SU-DHL-6 (cell line): ENCODE data around the gene ERFL.

Source experiments
- H2AFZ ChIP-seq: fragments of 200-600 bp; sonication (generic); 2 replicates; pipeline ENCODE4 v1.6.1; 2014; ENCODE audit warnings: low read depth, mild to moderate bottlenecking, moderate library complexity, mixed read lengths, antibody characterized with exemption, low read length; ENCODE audit not compliant: severe bottlenecking
- H3F3A ChIP-seq: fragments of 200-600 bp; shearing (Covaris generic); 2 replicates; pipeline ENCODE4 v1.6.0; 2016; ENCODE audit warnings: antibody characterized with exemption, mild to moderate bottlenecking; ENCODE audit not compliant: insufficient read depth
- H3K27ac ChIP-seq: fragments of 200-600 bp; sonication (generic); 2 replicates; pipeline ENCODE4 v1.5.1; 2016; ENCODE audit warnings: low read depth, mild to moderate bottlenecking, low read length, moderate library complexity, mixed read lengths
- H3K27me3 ChIP-seq: fragments of 200-600 bp; sonication (generic), shearing (Covaris generic); 2 replicates; pipeline ENCODE4 v1.6.0; 2014; ENCODE audit warnings: mild to moderate bottlenecking, low read length
- H3K36me3 ChIP-seq: fragments of 200-600 bp; sonication (generic); 2 replicates; pipeline ENCODE4 v1.6.1; 2014; ENCODE audit warnings: mild to moderate bottlenecking, low read length, mixed read lengths
- H3K4me2 ChIP-seq: fragments of 300-600, 200-600 bp; shearing (Covaris generic), sonication (generic); 2 replicates; pipeline ENCODE4 v1.6.0; 2014; ENCODE audit warnings: low read length, low read depth, mild to moderate bottlenecking; ENCODE audit not compliant: poor library complexity, severe bottlenecking
- H3K4me3 ChIP-seq: fragments of 200-600 bp; sonication (generic); 2 replicates; pipeline ENCODE4 v1.5.1; 2014; ENCODE audit warnings: antibody characterized with exemption, low read length, mild to moderate bottlenecking, mixed read lengths; ENCODE audit not compliant: insufficient read depth, poor library complexity, severe bottlenecking
- H3K79me2 ChIP-seq: fragments of 200-600 bp; sonication (generic); 2 replicates; pipeline ENCODE4 v1.6.1; 2014; ENCODE audit warnings: mild to moderate bottlenecking, low read length, moderate library complexity; ENCODE audit not compliant: insufficient read depth
- H3K9ac ChIP-seq: fragments of 200-600 bp; sonication (generic); 2 replicates; pipeline ENCODE4 v1.7.0; 2014; ENCODE audit warnings: mild to moderate bottlenecking, low read length
- H3K9me2 ChIP-seq: fragments of 200-600 bp; sonication (generic); replicated peaks from 2 replicates; pipeline ENCODE4 v1.6.1; 2014; ENCODE audit warnings: low read length; ENCODE audit not compliant: insufficient read depth
- H3K9me3 ChIP-seq: fragments of 200-600 bp; sonication (generic); 2 replicates; pipeline ENCODE4 v1.6.1; 2014; ENCODE audit warnings: low read length, mixed read lengths; ENCODE audit not compliant: insufficient read depth
- H4K20me1 ChIP-seq: fragments of 200-600 bp; sonication (generic); 2 replicates; pipeline ENCODE4 v1.6.1; 2014; ENCODE audit warnings: low read depth, mild to moderate bottlenecking, antibody characterized with exemption, low read length, moderate library complexity, mixed read lengths
- EZH2phosphoT487 ChIP-seq: fragments of 200-600 bp; sonication (generic), shearing (Covaris generic); conservative IDR thresholded peaks from 2 replicates; pipeline ENCODE4 v1.6.1; 2018; ENCODE audit warnings: mild to moderate bottlenecking, antibody characterized with exemption, low read length, moderate library complexity, mixed read lengths
- TF ChIP-seq, protein P1 (sequence below): fragments of 200-600 bp; sonication (generic); IDR thresholded peaks from one replicate; pipeline ENCODE4 v1.5.1; 2017; ENCODE audit warnings: antibody characterized with exemption, mild to moderate bottlenecking, low read length, moderate library complexity; ENCODE audit not compliant: insufficient read depth, poor library complexity, severe bottlenecking

ERFL gene

DNA sequence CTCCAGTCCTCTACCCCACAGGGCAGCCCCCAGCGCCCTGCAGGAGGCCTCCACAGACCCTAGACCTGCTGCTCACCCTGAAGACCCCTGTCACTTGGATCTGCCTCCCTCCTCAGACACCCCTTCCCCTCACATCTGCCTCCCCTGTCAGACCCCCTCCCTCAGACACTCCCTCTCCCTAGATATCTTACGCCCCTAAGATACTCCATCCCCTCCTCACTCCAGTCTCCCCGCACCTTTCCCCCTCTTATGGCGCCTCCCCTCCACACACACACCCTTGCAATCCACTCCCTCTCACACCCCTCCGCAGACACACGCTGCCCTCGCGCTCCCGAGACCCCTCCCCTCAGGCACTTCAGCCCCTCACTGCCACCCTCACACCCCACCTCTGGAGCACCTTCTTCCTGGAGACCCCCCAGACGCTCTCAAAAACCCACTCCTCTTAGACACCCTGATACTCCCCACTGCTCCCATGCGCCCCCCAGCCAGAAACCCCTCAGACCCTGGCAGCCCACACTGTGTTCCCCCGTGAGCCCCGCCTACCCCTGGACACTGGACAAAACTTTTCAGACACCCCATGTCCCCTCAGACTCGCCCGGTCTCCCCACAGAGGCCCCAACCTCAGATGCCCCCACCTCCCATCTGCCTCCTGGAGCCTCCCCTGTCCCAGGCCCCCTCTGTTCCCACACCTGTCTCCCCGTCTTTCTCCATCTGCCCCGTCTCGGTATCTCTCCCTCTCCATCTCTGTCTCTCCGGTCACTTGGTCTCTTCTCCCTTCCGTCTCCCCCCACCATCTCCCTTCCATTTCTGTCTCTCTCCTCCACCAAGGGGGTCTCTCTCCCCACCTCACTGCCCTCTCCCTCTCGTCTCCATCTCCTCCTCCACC lies 14.5 kb downstream of the ERFL start:
- Histone ChIP-seq H3K27me3 (no peaks in the 10 kb centered on the region), H3K79me2 (peaks cover 49% of the 10 kb centered on the region), H3K27ac (peak overlapping the region; percentile 99), H2AFZ (no peak overlapping the region), H4K20me1 (no peaks in the 10 kb centered on the region), H3F3A (peaks cover 62% of the 10 kb centered on the region), H3K9me3 (no peaks in the 10 kb centered on the region), H3K9ac (peak overlapping the region; percentile 100), H3K4me3 (peak overlapping the region; percentile 73), H3K9me2 (no peaks in the 10 kb centered on the region), H3K36me3 (no peaks in the 10 kb centered on the region), H3K4me2 (peak overlapping the region; percentile 98)
- TF ChIP-seq EZH2phosphoT487 = no peak
- TF ChIP-seq, protein P1, sequence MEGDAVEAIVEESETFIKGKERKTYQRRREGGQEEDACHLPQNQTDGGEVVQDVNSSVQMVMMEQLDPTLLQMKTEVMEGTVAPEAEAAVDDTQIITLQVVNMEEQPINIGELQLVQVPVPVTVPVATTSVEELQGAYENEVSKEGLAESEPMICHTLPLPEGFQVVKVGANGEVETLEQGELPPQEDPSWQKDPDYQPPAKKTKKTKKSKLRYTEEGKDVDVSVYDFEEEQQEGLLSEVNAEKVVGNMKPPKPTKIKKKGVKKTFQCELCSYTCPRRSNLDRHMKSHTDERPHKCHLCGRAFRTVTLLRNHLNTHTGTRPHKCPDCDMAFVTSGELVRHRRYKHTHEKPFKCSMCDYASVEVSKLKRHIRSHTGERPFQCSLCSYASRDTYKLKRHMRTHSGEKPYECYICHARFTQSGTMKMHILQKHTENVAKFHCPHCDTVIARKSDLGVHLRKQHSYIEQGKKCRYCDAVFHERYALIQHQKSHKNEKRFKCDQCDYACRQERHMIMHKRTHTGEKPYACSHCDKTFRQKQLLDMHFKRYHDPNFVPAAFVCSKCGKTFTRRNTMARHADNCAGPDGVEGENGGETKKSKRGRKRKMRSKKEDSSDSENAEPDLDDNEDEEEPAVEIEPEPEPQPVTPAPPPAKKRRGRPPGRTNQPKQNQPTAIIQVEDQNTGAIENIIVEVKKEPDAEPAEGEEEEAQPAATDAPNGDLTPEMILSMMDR = no peak

- H3F3A ChIP-seq = peaks cover 68% of the 10 kb centered on the region
- no peak overlapping the region for H2AFZ ChIP-seq
- H3K9ac ChIP-seq = peak overlapping the region; percentile 100
- H3K27me3 ChIP-seq = no peaks in the 10 kb centered on the region
- H3K9me2 ChIP-seq = no peaks in the 10 kb centered on the region
- H3K4me3 ChIP-seq = peak overlapping the region; percentile 75
- H4K20me1 ChIP-seq = no peaks in the 10 kb centered on the region
- peak overlapping the region; percentile 98 for H3K4me2 ChIP-seq
- H3K36me3 ChIP-seq = no peaks in the 10 kb centered on the region
- peak overlapping the region; percentile 99 for H3K27ac ChIP-seq
- no peak for TF ChIP-seq EZH2phosphoT487
- TF ChIP-seq, protein P1 = no peak
- no peaks in the 10 kb centered on the region for H3K9me3 ChIP-seq
- peaks cover 49% of the 10 kb centered on the region for H3K79me2 ChIP-seq
Observed at GRCh38 chr19:41912899-41913537, 15.2 kb downstream of the ERFL start.

- H3K27ac ChIP-seq = peak overlapping the region; percentile 99
- no peaks in the 10 kb centered on the region for H3K9me3 ChIP-seq
- no peaks in the 10 kb centered on the region for H3K36me3 ChIP-seq
- H3K4me2 ChIP-seq = peak overlapping the region; percentile 95
- peaks cover 48% of the 10 kb centered on the region for H3K79me2 ChIP-seq
- H3F3A ChIP-seq = peaks cover 74% of the 10 kb centered on the region
- no peak for TF ChIP-seq EZH2phosphoT487
- TF ChIP-seq, protein P1 = no peak
- H3K4me3 ChIP-seq = peak overlapping the region; percentile 75
- H2AFZ ChIP-seq = no peak overlapping the region
- peak overlapping the region; percentile 100 for H3K9ac ChIP-seq
- H4K20me1 ChIP-seq = no peaks in the 10 kb centered on the region
- H3K27me3 ChIP-seq = no peaks in the 10 kb centered on the region
- no peaks in the 10 kb centered on the region for H3K9me2 ChIP-seq
Observed at GRCh38 chr19:41911889-41912731, 16.1 kb downstream of the ERFL start.
